Left lung (tissue), 10 donors: Measurements from ENCODE around the gene PRSS16. TPM values are rescaled to one million over a fixed set of nuclear protein-coding genes. Genes with fewer than 3 reads are reported as not detected.

ENCODE experiments used
- ATAC-seq: fragments of 200-7000 bp; cut with Tn5 transposase; one replicate; pipeline ENCODE4 v1.9.1; 2020; ENCODE audit warnings: moderate library complexity
- DNase-seq, 4 donors: peaks; one replicate each; pipeline ENCODE4 v3.0.0-alpha.2; 2013 to 2020
- H3K27ac ChIP-seq, 2 donors: fragments of 200-600 bp; sonication (generic) in 1 of 2; one replicate each; pipeline versions ENCODE4 v1.5.0 to v1.8.0; 2020 to 2021
- H3K27me3 ChIP-seq, 2 donors: fragments of 200-600 bp; sonication (generic) in 1 of 2; one replicate each; pipeline versions ENCODE4 v1.5.0 to v1.8.0; 2020 to 2021
- H3K36me3 ChIP-seq, 2 donors: fragments of 200-600 bp; sonication (generic) in 1 of 2; one replicate each; pipeline versions ENCODE4 v1.5.0 to v1.8.0; 2020 to 2021
- H3K4me1 ChIP-seq, 2 donors: fragments of 200-600 bp; one replicate each; pipeline ENCODE4 v1.8.0; 2021
- H3K4me3 ChIP-seq, 2 donors: fragments of 200-600 bp; sonication (generic) in 1 of 2; one replicate each; pipeline versions ENCODE4 v1.5.0 to v1.8.0; 2020 to 2021; ENCODE audit warnings: mild to moderate bottlenecking in 1 of 2
- H3K9me3 ChIP-seq, 2 donors: fragments of 200-600 bp; sonication (generic) in 1 of 2; one replicate each; pipeline versions ENCODE4 v1.5.0 to v1.8.0; 2020 to 2021
- CTCF ChIP-seq, 2 donors: fragments of 200-600 bp; sonication (generic) in 1 of 2; IDR thresholded peaks; one replicate each; pipeline versions ENCODE4 v1.5.0 to v1.8.0; 2021; ENCODE audit warnings: antibody characterized with exemption in 2 of 2
- intact Hi-C, 2 donors: fragments of 100-400 bp; cut with DNase I; formaldehyde crosslinking; loops; one replicate each; pipeline versions ENCODE4 v1.11.2 to v1.14.2; 2022
- polyA plus RNA-seq, 6 donors: library from polyadenylated mRNA; unstranded; fragments of 120-200 nt; gene quantifications; one replicate each; pipeline ENCODE4 v1.2.1, GENCODE V29; 2013; ENCODE audit not compliant: insufficient read length in 6 of 6
- total RNA-seq, 2 donors: library from RNA; stranded (reverse); fragmentation: NEBNext Ultra II Directional; extraction: Animal tissue kit (Norgen Biotek cat#: 25700); gene quantifications; one replicate each; pipeline ENCODE4 v1.2.1, GENCODE V29; 2021
- donor health status: DM: no; HTN: yes; CAD: no.
- donor health status: DM: no; HTN: no; CAD: no.

Gene PRSS16
- total and polyA plus RNA-seq, 8 donors: 3.4 to 18.3 (median 5.2) TPM

- ATAC-seq: no peak
- H3K27me3 ChIP-seq: peaks cover 79 to 100% of the 10 kb centered on the region in 2 donors
- intact Hi-C loops: no loop called here
Measured at GRCh38 chr6:27281569-27281968, 34.1 kb downstream of the PRSS16 start.

GRCh38 chr6:27283279-27283678 lies 35.8 kb downstream of the PRSS16 start:
- no peak for TF ChIP-seq CTCF (IDR thresholded peaks at IDR 0.05)
- Histone ChIP-seq H3K27ac (no peak overlapping the region), H3K4me3 (no peak overlapping the region), H3K27me3 (peaks cover 91 to 100% of the 10 kb centered on the region in 2 donors), H3K36me3 (no peaks in the 10 kb centered on the region), H3K4me1 (peaks cover 0 to 3% of the 10 kb centered on the region in 2 donors), H3K9me3 (peaks cover 0 to 1% of the 10 kb centered on the region in 2 donors)
- DNase-seq: no peak
- intact Hi-C loops: no loop called here
- ATAC-seq: no peak

More at GRCh38 chr6:27281569-27281968, 34.1 kb downstream of the PRSS16 start:
- DNase-seq: no peak
- peaks cover 0 to 3% of the 10 kb centered on the region in 2 donors for H3K4me1 ChIP-seq
- H3K27ac ChIP-seq: no peak overlapping the region
- TF ChIP-seq CTCF (IDR thresholded peaks at IDR 0.05): no peak
- no peak overlapping the region for H3K4me3 ChIP-seq
- no peaks in the 10 kb centered on the region for H3K36me3 ChIP-seq
- peaks cover 0 to 1% of the 10 kb centered on the region in 2 donors for H3K9me3 ChIP-seq

GRCh38 chr6:27286141-27286540 lies 38.6 kb downstream of the PRSS16 start:
- no peak overlapping the region for H3K4me3 ChIP-seq
- no peak overlapping the region for H3K27ac ChIP-seq
- DNase-seq (no peak), ATAC-seq (no peak)
- TF ChIP-seq CTCF (IDR thresholded peaks at IDR 0.05): no peak
- intact Hi-C loops: no loop called here
- H3K36me3 ChIP-seq: no peaks in the 10 kb centered on the region
- no peaks in the 10 kb centered on the region for H3K4me1 ChIP-seq
- H3K9me3 ChIP-seq: peaks cover 0 to 1% of the 10 kb centered on the region in 2 donors
- peaks cover 94 to 100% of the 10 kb centered on the region in 2 donors for H3K27me3 ChIP-seq

- TF ChIP-seq CTCF (IDR thresholded peaks at IDR 0.05): no peak
- H3K27me3 ChIP-seq: peaks cover 95 to 100% of the 10 kb centered on the region in 2 donors
Measured at GRCh38 chr6:27287751-27288135, 40.2 kb downstream of the PRSS16 start.

GRCh38 chr6:27288136-27289044 lies 40.9 kb downstream of the PRSS16 start:
- Histone ChIP-seq H3K27me3 (peaks cover 95 to 100% of the 10 kb centered on the region in 2 donors), H3K27ac (no peak overlapping the region), H3K36me3 (no peaks in the 10 kb centered on the region), H3K4me1 (no peaks in the 10 kb centered on the region), H3K9me3 (peaks cover 0 to 2% of the 10 kb centered on the region in 2 donors), H3K4me3 (no peak overlapping the region)
- DNase-seq (no peak), ATAC-seq (no peak)
- no peak for TF ChIP-seq CTCF (IDR thresholded peaks at IDR 0.05)
- intact Hi-C loops: no loop called here

More at GRCh38 chr6:27287751-27288135, 40.2 kb downstream of the PRSS16 start:
- ATAC-seq (no peak), DNase-seq (no peak)
- peaks cover 0 to 3% of the 10 kb centered on the region in 2 donors for H3K9me3 ChIP-seq
- H3K4me1 ChIP-seq: no peaks in the 10 kb centered on the region
- no peak overlapping the region for H3K27ac ChIP-seq
- intact Hi-C loops: no loop called here
- H3K4me3 ChIP-seq: no peak overlapping the region
- H3K36me3 ChIP-seq: no peaks in the 10 kb centered on the region
